A549 (cell line): ENCODE data around the gene ZSWIM3. TPM values are rescaled to one million over a fixed set of nuclear protein-coding genes. Genes with fewer than 3 reads are reported as not detected.

ENCODE experiments used
- ATAC-seq, 2 experiments: fragments of 200-7000 bp in 1 of 2; fragments of >200 bp in 1 of 2; cut with Nextera tagmentation in 1 of 2; cut with Tn5 transposase in 1 of 2; 3 replicates each; pipeline versions ENCODE4 v1.8.0 to v1.9.1; 2018 to 2020; ENCODE audit warnings: mild to moderate bottlenecking in 1 of 2, moderate library complexity in 1 of 2
- CTCF ChIA-PET: fragments of 300-600 bp; sonication (Branson Sonifier 250); formaldehyde crosslinking; extraction: SDS; loops from one replicate; lab custom pipeline; 2021; ENCODE audit warnings: antibody characterized with exemption, inconsistent platforms; lab: Yijun Ruan, JAX
- POLR2A ChIA-PET: fragments of 350-600 bp; formaldehyde crosslinking; extraction: SDS; loops from one replicate; lab custom pipeline; 2021; ENCODE audit warnings: antibody characterized with exemption, inconsistent platforms; lab: Yijun Ruan, JAX
- DNase-seq, 2 experiments: peaks; one replicate each; pipeline versions ENCODE4 v3.0.0 to v3.0.0-alpha.2; 2011 to 2016; ENCODE audit warnings: low read depth in 1 of 2, low spot score in 1 of 2
- FAIRE-seq: peaks from 2 replicates; lab custom pipeline; 2011; peaks lifted over from hg19 to GRCh38; lab: Jason Lieb, UNC
- H3K27ac ChIP-seq, 2 experiments: fragments of >200 bp; sonication (Bioruptor Twin); formaldehyde crosslinking; 3 replicates each; pipeline ENCODE4 v1.5.1; 2016 to 2017
- H3K4me1 ChIP-seq: fragments of >200 bp; sonication (Bioruptor Twin); formaldehyde crosslinking; 3 replicates; pipeline ENCODE4 v1.6.1; 2016
- H3K4me2 ChIP-seq: fragments of >200 bp; sonication (Bioruptor Twin); formaldehyde crosslinking; 3 replicates; pipeline ENCODE4 v1.6.1; 2016
- H3K4me3 ChIP-seq: fragments of >200 bp; sonication (Bioruptor Twin); formaldehyde crosslinking; 3 replicates; pipeline ENCODE4 v1.5.1; 2016
- H3K9me3 ChIP-seq: fragments of >200 bp; sonication (Bioruptor Twin); formaldehyde crosslinking; 3 replicates; pipeline ENCODE4 v1.6.1; 2016
- ATOH8 ChIP-seq: fragments of 250-450 bp; sonication (Bioruptor Pico); IDR thresholded peaks from 2 replicates; pipeline ENCODE4 v1.5.0; 2020; ENCODE audit warnings: low read depth, mild to moderate bottlenecking, moderate library complexity
- BCL3 ChIP-seq: fragments of >200 bp; sonication (Bioruptor Twin); formaldehyde crosslinking; IDR thresholded peaks from 3 replicates; pipeline ENCODE4 v1.6.1; 2016
- BHLHE40 ChIP-seq: IDR thresholded peaks from 2 replicates; pipeline ENCODE4 v1.6.1; 2012; ENCODE audit warnings: low read depth, low read length, inconsistent platforms
- CBX8 ChIP-seq: fragments of 200-600 bp; sonication (generic); IDR thresholded peaks from 2 replicates; pipeline ENCODE4 v1.6.1; 2016
- CHD2 ChIP-seq: fragments of 150-350 bp; IDR thresholded peaks from 2 replicates; pipeline ENCODE4 v1.6.1; 2014; ENCODE audit warnings: low read length; ENCODE audit not compliant: partially characterized antibody
- CHD4 ChIP-seq: fragments of 200-600 bp; sonication (generic); IDR thresholded peaks from 2 replicates; pipeline ENCODE4 v1.6.1; 2016; ENCODE audit warnings: antibody characterized with exemption, mild to moderate bottlenecking, borderline replicate concordance
- CTCF ChIP-seq: fragments of >200 bp; sonication (Bioruptor Twin); formaldehyde crosslinking; IDR thresholded peaks from 3 replicates; pipeline ENCODE4 v1.5.1; 2016
- EP300 ChIP-seq, 2 experiments: fragments of >200 bp; sonication (Bioruptor Twin); formaldehyde crosslinking; IDR thresholded peaks; 2 replicates in 1 of 2; 3 replicates in 1 of 2; pipeline ENCODE4 v1.6.1; 2016 to 2017
- ESRRA ChIP-seq: fragments of 150-350 bp; IDR thresholded peaks from 2 replicates; pipeline ENCODE4 v1.6.1; 2014; ENCODE audit warnings: mild to moderate bottlenecking, low read length, borderline replicate concordance
- FOSB ChIP-seq: fragments of 250-450 bp; sonication (Bioruptor Pico); IDR thresholded peaks from 2 replicates; pipeline ENCODE4 v1.5.0; 2020; ENCODE audit warnings: mild to moderate bottlenecking, moderate library complexity
- GATA3 ChIP-seq: IDR thresholded peaks from 2 replicates; pipeline ENCODE4 v1.6.1; 2012; ENCODE audit warnings: borderline replicate concordance
- HEYL ChIP-seq: fragments of 250-450 bp; sonication (Bioruptor Pico); IDR thresholded peaks from 2 replicates; pipeline ENCODE4 v1.8.0; 2021; ENCODE audit warnings: mild to moderate bottlenecking, moderate library complexity
- HMGXB4 ChIP-seq: fragments of 250-450 bp; sonication (Bioruptor Pico); IDR thresholded peaks from 2 replicates; pipeline ENCODE4 v1.5.0; 2021; ENCODE audit warnings: mild to moderate bottlenecking, moderate library complexity, borderline replicate concordance
- HOXA7 ChIP-seq: fragments of 250-450 bp; sonication (Bioruptor Pico); IDR thresholded peaks from 2 replicates; pipeline ENCODE4 v1.5.0; 2020; ENCODE audit warnings: mild to moderate bottlenecking, moderate library complexity
- HOXB13 ChIP-seq: fragments of 250-450 bp; sonication (Bioruptor Pico); IDR thresholded peaks from 2 replicates; pipeline ENCODE4 v1.5.0; 2020; ENCODE audit warnings: low read depth, mild to moderate bottlenecking, moderate library complexity
- KDM1A ChIP-seq: fragments of 200-600 bp; sonication (generic); IDR thresholded peaks from 2 replicates; pipeline ENCODE4 v1.6.1; 2016; ENCODE audit warnings: low read depth, mild to moderate bottlenecking
- MAX ChIP-seq: IDR thresholded peaks from 2 replicates; pipeline ENCODE4 v1.6.1; 2012
- NPAS2 ChIP-seq: fragments of 250-450 bp; sonication (Bioruptor Pico); IDR thresholded peaks from 2 replicates; pipeline ENCODE4 v1.8.0; 2022; ENCODE audit warnings: mild to moderate bottlenecking, moderate library complexity, borderline replicate concordance
- PBX3 ChIP-seq: IDR thresholded peaks from 2 replicates; pipeline ENCODE4 v1.6.1; 2012
- POLR2A ChIP-seq: IDR thresholded peaks from 2 replicates; pipeline ENCODE4 v1.6.1; 2012; ENCODE audit warnings: mild to moderate bottlenecking, low read length
- REST ChIP-seq: fragments of 200-600 bp; sonication (generic); IDR thresholded peaks from 2 replicates; pipeline ENCODE4 v1.6.1; 2016; ENCODE audit warnings: antibody characterized with exemption, mild to moderate bottlenecking, moderate library complexity
- RFX5 ChIP-seq: fragments of 450-650 bp; IDR thresholded peaks from 2 replicates; pipeline ENCODE4 v1.7.1; 2014; ENCODE audit warnings: antibody characterized with exemption, mild to moderate bottlenecking, moderate library complexity
- ZNF302 ChIP-seq: fragments of 250-450 bp; sonication (Bioruptor Pico); IDR thresholded peaks from 2 replicates; pipeline ENCODE4 v1.9.0; 2021; ENCODE audit warnings: inconsistent platforms, mild to moderate bottlenecking, moderate library complexity
- ZSCAN20 ChIP-seq: fragments of 250-450 bp; sonication (Bioruptor Pico); IDR thresholded peaks from 2 replicates; pipeline ENCODE4 v1.8.0; 2022; ENCODE audit warnings: mild to moderate bottlenecking, moderate library complexity
- WGBS: methylation state at CpG from one replicate; pipeline ENCODE4 v1.1.6; 2017; ENCODE audit errors: missing lambda C conversion rate; 5-methylcytosine and 5-hydroxymethylcytosine counted together
- polyA plus RNA-seq, 4 experiments: library from polyadenylated mRNA; depleted of rRNA in 3 of 4; stranded (reverse); fragments of >200 nt; fragmentation: RNase III in 1 of 4; extraction: RNeasy Plus Mini Kit Qiagen cat#74134 plus additional on column Dnase treatment in 1 of 4; gene quantifications; 2 replicates in 3 of 4; 3 replicates in 1 of 4; pipeline ENCODE4 v1.2.3, GENCODE V29; 2011 to 2017

ZSWIM3 gene
- polyA plus RNA-seq, 2 of the 4 experiments (the other 2 are of a cell fraction): 1.1 to 1.3 TPM

- FAIRE-seq (no peak), DNase-seq (no peak), ATAC-seq (no peak)
- no peak for TF ChIP-seq ZNF302 (CRISPR knock-in tag)
- TF ChIP-seq FOSB (CRISPR knock-in tag): no peak
- no peak for TF ChIP-seq ATOH8 (CRISPR knock-in tag)
- no peak for TF ChIP-seq PBX3
- no peak for TF ChIP-seq GATA3
- TF ChIP-seq BCL3: no peak
- 0 out of 2 replicates have a peak, but pooled peaks have one; percentile 11 for TF ChIP-seq KDM1A
- no peak for TF ChIP-seq HOXA7 (CRISPR knock-in tag)
- TF ChIP-seq RFX5: no peak
- Histone ChIP-seq H3K9me3 (no peaks in the 10 kb centered on the region), H3K4me1 (peaks cover 8% of the 10 kb centered on the region; the same call in 2 of the 3 replicates), H3K27ac (no peak overlapping the region), H3K4me2 (no peak overlapping the region), H3K4me3 (no peak overlapping the region)
- ChIA-PET CTCF (interaction anchor here (0.9 to 1.0 kb wide), 3 partner anchors 10 to 119 kb away, joined by 3 to 4 read pairs (median 3); no protein-coding TSS in a partner anchor), POLR2A (no interaction called here)
These were observed 5.9 kb upstream of the ZSWIM3 start for GRCh38 chr20:45851501-45851900.

GRCh38 chr20:45852326-45852725, 5.1 kb upstream of the ZSWIM3 start:
- CTCF ChIA-PET: interaction anchor here (0.6 kb wide), 1 partner anchor 13 kb away, joined by 3 read pairs; no protein-coding TSS in a partner anchor
- Histone ChIP-seq H3K4me3 (no peak overlapping the region), H3K27ac (no peak overlapping the region), H3K9me3 (no peaks in the 10 kb centered on the region), H3K4me1 (peaks cover 8% of the 10 kb centered on the region; the same call in 2 of the 3 replicates), H3K4me2 (no peak overlapping the region)
- ATAC-seq (no peak), FAIRE-seq (no peak), DNase-seq (no peak)
- 84% methylated on average over 6 of the region's 6 CpGs for WGBS
- POLR2A ChIA-PET: no interaction called here
- no peak for TF ChIP-seq BHLHE40
- TF ChIP-seq NPAS2: no peak
- no peak for TF ChIP-seq ESRRA
- TF ChIP-seq POLR2A: no peak
- no peak for TF ChIP-seq ZSCAN20 (CRISPR knock-in tag)
- TF ChIP-seq HMGXB4 (CRISPR knock-in tag): no peak

- H3K9me3 ChIP-seq: no peaks in the 10 kb centered on the region
- ChIA-PET POLR2A (no interaction called here), CTCF (interaction anchor here (1.4 kb wide), 1 partner anchor 28 kb away, joined by 4 read pairs; the partner anchor contains the start of gene ZSWIM1)
- ATAC-seq: no peak
- H3K4me2 ChIP-seq: no peak overlapping the region
- no peak for FAIRE-seq
- 80% methylated on average over 2 of the region's 2 CpGs for WGBS
- no peak overlapping the region for H3K27ac ChIP-seq
- no peak overlapping the region for H3K4me3 ChIP-seq
- H3K4me1 ChIP-seq: peaks cover 14% of the 10 kb centered on the region; the same call in 2 of the 3 replicates
- DNase-seq: no peak
- TF ChIP-seq CTCF (no peak), HOXB13 (no peak), CHD4 (no peak), BHLHE40 (no peak), HEYL (CRISPR knock-in tag) (no peak), EP300 (IDR thresholded peaks at IDR 0.05) (no peak), POLR2A (no peak), MAX (no peak), CHD2 (no peak), CBX8 (no peak), REST (no peak)
These were observed 3.9 kb upstream of the ZSWIM3 start for GRCh38 chr20:45853484-45853883.
